Measurements from ENCODE around the gene KCNG2.
A peak's percentile ranks its signal among the peaks of the same experiment; 100 is the strongest.

KCNG2 gene

GRCh38 chr18:79906706-79907105, 109.0 kb downstream of the KCNG2 start:
- DNase-seq (ENCODE audit: low read depth in 2 of 2), result no peak

GRCh38 chr18:79910563-79911343, 113.0 kb downstream of the KCNG2 start:
- DNase-seq (ENCODE audit: low read depth in 2 of 2), result no peak

DNA sequence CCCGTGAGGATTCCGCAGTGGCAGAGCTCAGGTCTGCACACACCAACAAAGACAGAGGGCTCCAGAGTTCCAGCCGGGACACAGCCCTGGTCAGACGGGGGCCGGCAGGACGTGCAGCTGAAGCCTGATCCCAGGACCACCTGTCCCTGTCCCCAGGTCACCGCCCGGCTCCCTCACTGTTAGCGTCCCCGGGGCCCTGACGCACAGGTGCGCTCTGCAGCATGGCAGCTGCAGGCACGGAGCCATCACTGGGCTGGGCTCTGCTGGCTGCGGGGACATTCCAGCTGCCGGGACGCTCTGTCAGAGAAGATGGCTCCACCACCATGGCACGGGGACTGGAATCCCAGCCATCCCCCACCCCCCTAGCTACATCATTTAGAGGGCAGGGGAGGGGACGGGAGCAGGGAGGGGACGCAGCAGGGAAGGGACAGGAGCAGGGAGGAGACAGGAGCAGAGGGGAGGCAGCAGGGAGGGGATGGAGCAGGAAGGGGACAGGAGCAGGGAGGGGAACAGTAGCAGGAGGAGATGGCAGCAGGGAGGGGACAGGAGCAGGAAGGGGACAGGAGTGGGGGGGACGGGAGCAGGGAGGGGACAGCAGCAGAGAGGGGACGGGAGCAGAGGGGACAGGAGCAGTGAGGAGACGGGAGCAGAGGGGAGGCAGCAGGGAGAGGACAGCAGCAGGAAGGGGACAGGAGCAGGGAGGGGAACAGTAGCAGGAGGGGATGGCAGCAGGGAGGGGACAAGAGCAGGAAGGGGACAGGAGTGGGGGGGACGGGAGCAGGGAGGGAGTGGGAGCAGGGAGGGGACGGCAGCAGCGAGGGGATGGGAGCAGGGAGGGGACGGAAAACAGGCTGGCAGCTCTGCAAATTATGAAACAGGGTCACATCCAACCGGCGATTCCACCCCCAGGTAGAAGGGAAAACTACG, 113.9 kb downstream of the KCNG2 start:
- DNase-seq (ENCODE audit: low read depth in 2 of 2), result no peak

DNA sequence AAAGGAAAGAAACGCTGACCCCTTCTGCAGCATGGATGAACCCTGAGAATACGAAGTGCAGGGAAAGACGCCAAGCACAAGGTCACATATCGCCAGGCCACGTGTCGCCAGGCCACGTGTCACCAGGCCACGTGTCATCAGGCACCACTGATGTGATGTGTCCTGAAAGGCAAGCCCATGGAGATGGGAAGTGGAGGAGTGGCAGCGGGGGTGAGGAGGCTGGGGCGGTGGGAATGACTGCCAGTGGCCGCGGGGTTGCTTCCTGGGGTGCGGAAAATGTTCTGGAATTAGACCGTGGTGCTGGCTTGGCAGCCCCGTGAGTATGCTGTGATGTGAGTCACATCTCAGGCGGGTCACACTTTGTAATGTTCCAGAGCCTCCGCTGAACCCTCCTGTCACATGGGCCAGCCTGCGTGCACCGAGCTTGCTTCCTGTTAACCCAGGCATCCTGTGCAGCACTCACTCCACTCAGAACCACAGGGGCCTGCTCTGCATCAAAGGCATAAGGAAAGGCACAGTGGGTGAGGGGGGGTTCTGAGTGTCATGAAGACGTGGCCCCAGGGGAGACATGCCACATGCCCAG, 114.8 kb downstream of the KCNG2 start:
- DNase-seq (ENCODE audit: low read depth in 2 of 2), result peak in 1 of 2 donors; percentile 24

GRCh38 chr18:79912994-79913831, 115.5 kb downstream of the KCNG2 start:
- DNase-seq (ENCODE audit: low read depth in 2 of 2), result no peak

GRCh38 chr18:79914614-79915160, 116.9 kb downstream of the KCNG2 start:
- no peak for DNase-seq (ENCODE audit: low read depth in 2 of 2)

DNA sequence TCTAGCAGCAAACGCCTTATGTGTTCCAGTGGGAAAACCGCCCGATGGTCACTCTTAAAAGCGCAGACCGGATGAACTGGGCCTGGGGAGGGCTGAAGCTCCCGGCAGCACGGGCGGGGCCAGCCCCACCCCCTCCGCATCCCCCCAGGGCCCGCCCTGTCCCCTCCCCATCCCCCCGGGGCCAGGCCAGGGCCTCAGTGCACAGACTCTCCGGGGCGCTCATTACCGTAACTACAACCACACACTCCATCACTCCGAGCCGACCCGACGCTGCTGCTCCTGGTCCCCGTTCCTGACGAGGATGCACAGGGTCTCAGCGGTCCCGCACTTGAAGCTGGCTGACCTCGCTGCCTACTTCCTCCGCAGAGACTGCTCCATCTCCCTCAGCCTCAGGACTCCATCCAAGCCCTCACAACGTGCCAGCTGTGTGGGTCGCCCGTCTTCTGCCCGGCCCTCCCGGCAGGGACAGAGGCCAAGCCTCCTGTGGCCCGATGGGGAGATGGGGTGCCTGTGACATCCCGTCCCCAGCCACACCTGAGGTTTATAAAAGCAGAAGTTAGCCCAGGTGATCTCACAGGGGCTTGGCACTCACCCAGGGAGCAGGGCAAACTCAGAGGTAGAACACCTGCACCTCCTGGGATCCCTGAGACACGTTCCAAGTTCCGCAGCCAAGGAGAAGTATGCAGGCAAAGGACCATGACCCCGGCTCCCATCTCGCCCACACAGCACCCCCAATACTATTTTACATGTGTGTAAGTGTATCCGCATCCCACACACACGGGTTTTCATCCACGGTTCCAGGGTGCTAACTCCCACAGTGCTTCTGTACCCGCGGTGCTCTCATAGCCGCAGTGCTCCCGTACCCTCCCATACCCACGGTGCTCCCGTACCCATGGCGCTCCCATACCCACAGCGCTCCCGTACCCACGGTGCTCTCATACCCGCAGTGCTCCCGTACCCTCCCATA, 117.7 kb downstream of the KCNG2 start:
- DNase-seq (ENCODE audit: low read depth in 2 of 2), result no peak

- no peak for DNase-seq (ENCODE audit: low read depth in 2 of 2)
Observed at GRCh38 chr18:79916128-79916494, 118.4 kb downstream of the KCNG2 start.

- DNase-seq (ENCODE audit: low read depth in 2 of 2), result no peak
Observed at GRCh38 chr18:79916546-79917168, 118.9 kb downstream of the KCNG2 start.

DNA sequence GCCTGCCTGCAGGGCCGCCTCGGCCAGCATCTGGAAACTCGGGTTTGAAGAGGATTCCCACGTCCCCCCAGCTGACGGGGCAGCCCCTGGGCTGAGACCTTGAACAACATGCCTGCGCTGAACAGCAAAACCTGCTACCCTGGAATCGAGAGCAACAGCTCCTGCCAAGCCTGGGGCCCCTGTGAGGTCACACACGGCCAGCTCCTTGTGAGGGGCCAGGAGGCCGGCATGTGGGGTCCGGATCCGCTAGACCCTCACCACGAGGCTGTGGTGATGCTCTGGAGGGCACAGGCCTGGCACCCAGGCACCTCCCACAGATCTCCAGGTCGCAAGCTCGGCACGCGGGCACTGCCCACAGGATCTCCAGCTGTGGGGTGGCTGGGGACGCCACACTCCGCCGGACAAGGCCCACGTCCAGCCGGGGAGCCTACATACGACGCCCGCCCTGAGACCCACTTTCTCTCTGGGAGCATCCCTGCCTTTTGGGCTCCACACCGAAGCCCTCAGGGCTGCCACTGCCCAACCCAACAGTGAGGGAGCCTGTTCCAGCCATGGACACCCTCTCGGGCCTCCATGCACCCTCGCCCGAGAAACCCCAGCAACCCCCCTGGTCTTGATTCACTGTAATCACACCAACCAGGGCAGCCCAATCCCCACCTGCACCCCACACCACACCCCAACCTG, 119.6 kb downstream of the KCNG2 start:
- no peak for DNase-seq (ENCODE audit: low read depth in 2 of 2)

- no peak for DNase-seq (ENCODE audit: low read depth in 2 of 2)
Observed at GRCh38 chr18:79917853-79918614, 120.3 kb downstream of the KCNG2 start.

DNA sequence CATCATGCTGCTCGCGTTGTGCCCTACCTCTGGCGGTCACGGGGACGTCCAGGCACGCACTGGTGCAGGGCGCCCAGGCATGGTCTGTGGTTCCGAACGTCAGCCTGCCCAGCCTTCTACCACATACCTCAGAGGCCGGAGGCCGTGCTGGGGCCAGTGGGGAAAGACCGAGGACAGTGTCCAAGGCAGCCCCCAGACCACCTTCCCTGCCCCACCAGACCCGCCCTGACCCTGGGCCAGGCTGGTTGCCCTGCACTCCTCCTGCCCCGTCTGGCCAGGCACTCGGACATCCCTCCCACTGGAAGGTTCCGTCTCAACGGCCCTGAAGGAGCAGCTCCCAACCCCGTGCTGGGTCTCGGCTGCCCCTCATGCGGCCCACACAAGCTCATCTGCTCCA, 120.9 kb downstream of the KCNG2 start:
- DNase-seq (ENCODE audit: low read depth in 2 of 2), result no peak

DNA sequence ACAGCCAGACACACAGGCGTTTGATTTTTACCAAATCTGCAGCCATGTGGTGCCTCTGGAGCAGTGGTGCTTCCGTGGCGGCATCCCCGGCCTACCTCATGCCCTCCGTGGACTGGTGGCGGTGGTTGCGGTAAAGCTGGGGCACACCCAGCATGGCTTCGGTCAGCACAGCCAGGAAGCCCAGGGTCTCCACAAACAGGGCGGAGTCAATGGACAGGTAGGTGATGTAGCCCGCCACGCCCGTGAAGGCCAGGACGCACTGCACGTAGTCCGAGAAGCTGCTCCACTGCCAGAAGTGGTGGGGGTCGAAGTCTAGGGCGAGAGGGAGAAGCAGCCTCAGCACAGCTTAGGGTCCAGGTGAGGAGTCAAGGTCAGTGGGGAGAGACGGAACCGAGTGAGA, 121.4 kb downstream of the KCNG2 start:
- no peak for DNase-seq (ENCODE audit: low read depth in 2 of 2)

DNA sequence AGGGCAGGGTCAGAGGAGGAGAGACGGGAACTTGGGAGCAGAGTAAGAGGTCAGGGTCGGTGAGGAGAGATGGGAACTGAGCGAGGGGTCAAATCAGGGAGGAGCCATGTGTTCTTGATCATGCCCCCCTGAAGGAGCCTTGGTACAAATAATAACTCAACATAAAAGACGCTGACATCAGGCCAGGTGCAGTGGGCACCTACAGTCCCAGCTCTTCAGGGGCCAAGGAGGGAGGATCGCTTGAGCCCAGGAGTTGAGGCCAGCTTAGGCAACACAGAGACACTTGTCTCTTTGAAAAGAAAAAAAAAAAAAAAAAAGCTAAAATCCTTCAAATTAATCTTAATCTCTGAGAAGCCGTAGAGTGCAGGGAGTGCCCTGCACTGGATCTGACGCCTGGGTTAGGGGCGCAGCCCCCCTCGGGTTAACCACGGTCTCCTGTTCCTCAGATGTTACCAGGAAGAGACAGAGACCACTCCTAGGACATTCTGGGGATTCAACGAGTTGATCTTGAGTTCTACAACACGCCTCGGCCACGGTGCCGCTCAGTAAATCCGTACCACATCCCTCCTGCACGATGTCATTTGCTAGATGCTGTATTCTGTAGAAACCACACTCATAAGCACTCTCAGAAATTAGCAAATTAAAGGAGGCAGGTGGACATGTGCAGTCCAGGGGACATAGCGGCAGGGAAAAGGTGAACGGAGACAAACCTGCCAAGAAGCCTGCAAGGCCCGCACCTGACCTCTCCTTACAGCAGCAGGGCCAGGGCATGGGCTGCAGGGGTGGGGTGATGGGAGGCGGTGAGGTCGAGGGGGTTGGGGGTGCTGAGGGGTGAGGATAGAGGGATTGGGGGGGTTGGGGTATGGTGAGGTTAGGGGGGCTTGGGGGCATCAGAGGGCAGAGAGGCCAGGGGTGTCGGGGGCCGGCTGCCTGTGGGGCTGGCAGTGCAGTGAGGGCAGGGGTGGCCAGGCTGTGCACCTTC, 124.5 kb downstream of the KCNG2 start:
- no peak for DNase-seq (ENCODE audit: low read depth in 2 of 2)

DNA sequence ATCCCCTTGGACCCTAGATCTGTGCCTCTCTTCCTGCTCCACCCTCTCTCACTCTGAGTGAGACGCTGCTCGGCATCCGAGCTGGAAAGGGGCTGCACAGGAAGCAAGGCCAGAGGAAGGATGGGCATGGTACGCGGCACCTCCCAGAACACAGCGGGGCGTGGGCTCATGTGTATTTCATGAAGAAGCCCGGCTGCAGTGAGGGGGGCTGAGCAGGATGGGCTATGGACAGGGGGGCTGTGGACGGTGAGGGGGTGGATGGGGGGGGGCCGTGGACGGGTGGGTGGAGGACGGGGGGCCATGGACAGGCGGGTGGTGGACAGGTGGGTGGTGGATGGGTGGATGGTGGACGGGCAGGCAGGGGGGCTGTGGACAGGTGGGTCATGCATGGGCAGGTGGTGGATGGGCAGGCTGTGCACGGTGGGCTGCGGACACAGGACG, 125.3 kb downstream of the KCNG2 start:
- DNase-seq (ENCODE audit: low read depth in 2 of 2), result no peak

DNA sequence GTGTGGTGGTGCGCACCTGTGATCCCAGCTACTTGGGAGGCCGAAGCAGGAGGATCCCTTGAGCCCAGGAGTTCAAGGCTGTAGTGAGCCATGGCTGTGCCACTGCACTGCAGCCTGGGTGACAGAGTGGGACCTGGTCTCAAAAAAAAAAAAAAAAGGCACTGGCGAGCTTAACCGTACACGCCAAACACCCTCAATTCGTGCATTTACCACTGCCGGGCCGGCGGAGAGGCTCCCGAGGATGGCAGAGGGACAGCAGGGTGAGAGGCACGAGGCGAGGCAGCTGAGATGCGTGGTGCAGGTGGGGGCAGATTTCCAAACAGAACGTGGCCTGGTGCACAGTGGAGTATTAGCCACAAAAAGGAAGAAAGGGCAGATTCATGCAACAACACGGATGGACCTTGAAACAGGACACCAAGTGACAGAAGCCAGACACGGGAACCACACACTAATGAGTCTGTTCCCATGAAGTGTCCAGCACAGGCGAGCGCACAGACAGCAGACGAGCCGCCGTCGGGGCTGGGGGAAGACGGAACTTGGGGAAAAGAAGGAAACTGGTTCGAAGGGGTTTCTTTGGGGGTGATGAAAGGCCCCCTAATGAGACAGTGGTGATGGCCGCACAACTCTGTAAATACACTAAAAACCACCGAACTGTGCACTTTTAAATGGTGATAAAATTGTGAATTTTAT, 126.3 kb downstream of the KCNG2 start:
- no peak for DNase-seq (ENCODE audit: low read depth in 2 of 2)
